ENCODE measurements around the gene C16orf78. TPM values are rescaled to one million over a fixed set of nuclear protein-coding genes. Genes with fewer than 3 reads are reported as not detected.

Gene C16orf78, protein sequence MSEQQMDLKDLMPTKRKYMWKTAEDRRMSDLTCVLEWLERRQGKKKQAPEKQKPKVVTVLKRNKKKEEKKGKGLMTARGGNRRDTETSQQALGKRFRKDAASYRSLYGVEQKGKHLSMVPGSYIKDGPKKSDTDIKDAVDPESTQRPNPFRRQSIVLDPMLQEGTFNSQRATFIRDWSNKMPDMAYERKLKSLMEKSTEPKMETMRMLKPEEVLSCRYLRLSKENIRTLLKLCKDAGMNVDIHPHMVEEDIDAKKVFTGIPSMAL
- not detected in 2 replicates for total RNA-seq

DNA sequence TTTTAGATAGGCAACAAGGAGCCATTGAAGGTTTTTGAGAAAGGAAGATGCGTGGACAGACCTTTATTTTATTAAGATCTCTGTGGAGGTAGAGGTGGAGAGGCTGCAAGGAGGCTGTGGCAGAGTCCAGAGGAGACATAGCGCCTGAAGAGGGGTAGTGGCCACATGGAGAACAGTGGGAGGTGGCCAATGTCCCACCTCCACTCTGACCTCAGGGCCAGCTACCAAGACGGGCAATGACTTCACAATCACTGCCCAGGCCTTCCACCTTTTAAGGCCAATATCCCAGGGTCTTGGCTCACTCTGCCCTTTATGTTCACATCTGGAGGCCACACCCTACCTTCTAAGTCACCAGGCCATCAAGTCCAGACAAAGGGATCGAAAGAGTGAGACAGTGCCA lies at the start of gene C16orf78:
Gene C16orf78 (plus strand): TSS at position 301 of the 400 bp plus-strand sequence. CDS start 136 bp downstream, outside the sequence.
- intact Hi-C loops (cut with micrococcal nuclease) = no loop called here

DNA sequence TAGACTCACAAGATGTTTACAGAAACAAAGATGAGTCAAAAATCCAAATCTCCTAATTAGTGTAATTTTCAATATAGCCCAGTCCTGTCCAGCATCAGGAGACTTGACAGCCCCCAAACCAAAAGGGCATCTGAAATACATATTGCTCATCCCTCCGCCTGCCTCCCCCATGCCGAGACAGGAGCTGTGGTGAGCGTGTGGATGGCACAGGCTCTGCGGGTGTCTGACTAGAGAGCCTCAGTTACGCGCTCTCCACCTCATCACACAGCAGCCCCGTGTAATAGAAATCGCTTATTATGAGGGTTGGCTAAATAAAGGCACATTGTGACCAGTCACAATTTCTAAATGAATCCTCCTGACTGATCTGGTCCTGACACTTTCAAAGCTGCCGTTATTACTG lies 48.9 kb upstream of the C16orf78 start:
- intact Hi-C loops (cut with micrococcal nuclease) = no loop called here

DNA sequence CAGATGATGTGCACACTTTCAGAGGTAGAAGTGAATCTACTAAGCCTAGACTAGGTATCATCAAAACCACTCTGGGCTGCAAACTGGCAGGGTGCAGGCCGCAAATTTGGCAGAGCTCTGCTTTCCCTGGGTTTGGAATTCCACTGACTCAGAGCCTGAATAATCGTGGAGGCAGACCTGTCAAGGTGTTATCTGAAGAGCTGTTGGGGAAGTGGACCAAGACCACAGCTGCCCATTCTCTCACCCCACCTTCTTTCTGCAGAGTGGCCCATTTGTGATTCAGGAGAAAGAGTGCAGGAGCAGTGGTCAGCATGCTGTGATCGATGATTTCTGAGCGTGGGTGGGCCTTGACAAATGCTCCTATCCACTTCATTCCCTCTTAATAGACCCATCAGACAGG lies 46.1 kb upstream of the C16orf78 start:
- intact Hi-C loops (cut with micrococcal nuclease) = no loop called here

DNA sequence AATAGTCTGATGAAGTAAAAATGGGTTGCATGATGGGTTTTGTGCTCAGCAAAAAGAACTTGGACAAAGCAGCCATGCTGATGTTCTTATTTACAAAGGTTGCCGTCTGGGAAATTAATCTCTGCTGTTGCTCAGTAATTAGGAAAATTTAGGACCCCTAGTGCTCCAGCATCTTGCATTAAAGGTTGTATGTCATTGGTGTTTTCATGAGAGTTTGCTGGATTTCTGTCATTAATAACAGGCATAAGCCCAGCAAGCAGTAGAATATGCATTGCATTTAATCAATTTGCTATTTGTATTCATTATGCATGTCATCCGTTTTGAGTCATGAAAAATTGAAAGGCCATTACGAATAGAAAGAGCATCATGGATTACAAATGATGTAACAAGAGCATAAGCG lies 45.3 kb upstream of the C16orf78 start:
- intact Hi-C loops (cut with micrococcal nuclease) = no loop called here

DNA sequence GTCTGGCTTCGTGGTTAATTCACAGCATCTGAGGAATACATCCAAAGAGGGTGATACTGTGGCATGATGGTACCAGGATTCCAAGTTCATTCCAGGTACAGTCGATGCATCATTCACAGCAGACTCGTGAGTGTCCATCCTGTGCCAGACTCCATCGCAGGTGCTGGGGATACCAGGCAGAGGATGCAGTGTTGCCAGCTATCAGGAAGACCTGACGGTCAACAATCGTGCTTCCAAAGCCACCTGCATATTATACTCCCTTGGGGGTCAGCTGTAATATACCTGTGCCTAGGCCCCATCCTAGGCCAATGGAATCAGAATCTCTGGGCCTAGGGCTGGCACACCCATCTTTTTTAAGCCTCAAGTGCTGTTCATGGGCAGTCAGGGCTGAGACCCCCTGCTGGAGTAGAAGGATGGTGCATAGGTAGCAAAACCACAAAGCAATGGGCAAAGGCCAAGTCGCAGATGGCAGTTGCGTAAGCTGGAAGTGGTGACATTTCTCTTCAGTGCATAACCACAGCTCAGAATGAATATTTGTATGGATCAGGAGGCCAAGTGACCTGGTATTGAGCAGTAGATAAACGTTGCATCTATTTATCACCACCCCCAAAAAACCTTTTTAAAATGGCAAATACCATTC lies 42.9 kb upstream of the C16orf78 start:
- intact Hi-C loops (cut with micrococcal nuclease) = no loop called here

DNA sequence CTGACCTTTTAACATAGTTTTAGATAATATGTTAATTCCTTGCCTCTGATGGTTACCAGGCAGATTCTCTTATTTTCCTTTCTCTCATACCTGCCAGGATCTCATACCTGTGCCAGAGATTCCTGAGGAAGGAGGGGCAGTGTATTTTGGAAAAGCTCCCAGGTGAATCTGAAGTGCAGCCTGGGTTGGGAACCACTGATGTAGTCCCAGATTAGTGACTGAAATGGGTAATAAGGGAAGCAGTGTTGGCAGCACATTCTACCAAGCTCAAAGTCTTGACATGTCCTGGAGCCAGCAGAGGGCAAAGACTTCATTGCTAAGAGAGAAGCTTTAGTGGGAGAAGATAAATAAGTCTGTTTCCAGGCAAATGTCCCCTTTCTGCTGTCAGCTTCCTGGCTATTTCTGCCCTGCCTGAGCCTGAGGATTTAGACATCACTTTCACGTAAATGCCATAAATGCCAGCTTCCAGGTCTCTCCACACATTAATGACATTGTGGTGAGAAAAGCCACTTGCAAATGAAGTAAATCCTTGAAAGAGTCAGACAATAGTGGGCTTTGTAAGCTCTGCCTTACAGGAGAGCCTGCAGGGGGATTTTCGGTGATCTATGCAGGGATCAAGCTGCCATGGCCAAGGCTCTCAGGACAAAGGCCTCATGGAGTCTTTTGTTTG lies 40.9 kb upstream of the C16orf78 start:
- intact Hi-C loops (cut with micrococcal nuclease) = no loop called here

DNA sequence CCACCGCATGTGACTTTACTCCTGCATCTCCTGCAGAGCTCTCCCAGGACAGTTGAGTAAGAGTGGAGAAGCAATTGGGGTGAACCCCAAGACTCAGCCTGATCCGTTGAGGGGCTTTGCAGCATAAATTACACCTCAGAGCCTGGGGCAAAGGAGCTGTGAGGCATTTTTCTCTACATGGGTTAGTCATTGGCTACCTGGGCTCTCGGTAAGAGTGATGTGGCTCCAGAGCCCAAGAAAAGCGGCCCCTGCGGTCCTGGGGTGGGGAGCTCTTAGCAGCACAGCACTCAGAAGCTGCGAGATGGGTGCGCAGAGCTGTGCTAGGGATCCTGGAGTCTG lies 40.4 kb upstream of the C16orf78 start:
- intact Hi-C loops (cut with micrococcal nuclease) = no loop called here

DNA sequence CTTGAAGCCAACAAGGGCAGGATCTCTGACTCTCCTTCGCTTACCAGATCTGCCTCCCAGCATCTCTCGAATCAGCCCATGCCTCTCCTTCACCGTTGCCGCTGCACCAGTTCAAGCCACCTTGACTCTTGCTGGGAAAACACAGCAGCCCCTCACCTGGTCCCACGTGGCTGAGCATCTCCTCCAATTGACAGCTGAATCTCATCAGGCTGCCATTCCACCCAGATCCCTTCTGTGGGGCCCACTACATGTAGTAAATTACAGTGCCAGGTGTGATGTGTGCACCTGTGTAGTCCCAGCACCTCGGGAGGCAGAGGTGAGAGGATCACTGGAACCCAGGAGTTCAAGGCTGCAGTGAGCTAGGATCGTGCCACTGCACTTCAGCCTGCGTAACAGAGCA lies 37.8 kb upstream of the C16orf78 start:
- intact Hi-C loops (cut with micrococcal nuclease) = no loop called here

DNA sequence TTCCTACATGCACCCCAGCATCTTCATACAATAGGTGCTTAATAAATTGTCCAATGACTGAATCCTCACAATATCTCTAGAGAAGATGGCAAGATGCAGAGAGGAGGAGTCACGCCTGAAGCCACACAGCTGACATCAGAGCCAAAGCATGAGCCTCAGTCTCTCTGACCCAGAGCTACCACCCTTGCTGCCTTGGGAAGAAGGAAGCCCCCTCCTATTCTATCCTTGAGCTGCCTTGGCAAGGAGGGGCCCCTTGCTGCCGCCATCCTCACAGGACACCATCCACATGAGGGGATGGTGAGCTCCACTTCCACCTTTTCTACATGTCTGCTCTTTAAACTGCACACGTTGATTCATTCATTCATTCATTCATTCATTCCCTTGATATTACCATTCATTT lies 37.0 kb upstream of the C16orf78 start:
- intact Hi-C loops (cut with micrococcal nuclease) = no loop called here

DNA sequence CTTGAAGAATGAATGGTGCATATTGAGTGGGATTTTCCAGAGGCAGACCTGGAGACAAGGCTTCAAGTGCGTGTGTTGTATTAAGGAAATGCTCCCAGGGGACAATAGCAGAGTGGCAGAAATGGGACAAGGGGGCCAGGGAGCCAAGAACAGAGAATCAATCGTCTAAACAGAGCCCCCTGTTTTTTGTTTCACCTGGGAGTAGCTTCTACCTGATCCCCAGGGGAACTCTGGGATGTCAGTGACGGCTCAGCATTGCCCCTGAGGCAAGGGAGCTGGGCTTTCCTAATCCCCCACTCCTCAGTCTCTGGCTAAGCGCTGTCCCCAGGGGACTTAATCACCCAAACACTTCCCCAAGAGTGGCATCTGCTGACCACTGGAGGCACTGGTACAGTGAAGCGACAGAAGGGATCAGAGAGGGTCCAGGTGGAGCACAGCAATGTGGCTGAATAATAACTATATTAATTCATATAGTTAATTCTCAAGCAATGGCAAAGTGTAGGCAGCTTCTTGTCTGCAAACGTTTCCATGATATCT lies 35.7 kb upstream of the C16orf78 start:
- intact Hi-C loops (cut with micrococcal nuclease) = no loop called here

DNA sequence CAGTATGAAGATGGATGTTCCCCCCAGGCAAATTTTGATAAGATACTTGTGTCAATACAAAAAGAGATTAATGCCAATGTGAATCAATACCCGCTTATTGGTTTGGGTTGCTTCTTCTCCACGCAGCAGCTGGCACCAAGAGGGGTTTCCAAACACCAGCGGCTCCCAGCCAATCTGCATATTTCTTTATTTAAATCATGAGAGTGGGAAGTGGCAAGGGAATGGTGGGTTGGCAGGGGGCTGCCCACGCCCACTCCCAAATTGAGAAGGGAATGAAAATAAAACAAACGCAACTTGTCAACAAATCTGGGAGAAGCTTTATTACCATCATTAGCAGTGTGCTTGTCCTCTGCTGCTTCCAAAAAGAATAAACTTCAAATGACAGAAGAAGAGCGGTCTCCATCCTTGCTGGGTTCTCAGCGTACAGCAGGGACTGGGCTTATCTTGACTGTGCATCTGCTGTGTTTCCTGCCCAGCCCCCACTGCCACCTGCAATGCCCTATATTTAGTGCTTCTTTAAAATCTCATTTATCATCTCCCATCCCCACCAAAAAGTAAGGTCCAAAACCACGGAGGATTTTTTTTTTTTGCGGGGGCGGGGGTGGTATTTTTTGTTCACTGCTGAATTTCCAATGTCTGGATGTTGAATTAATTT lies 34.9 kb upstream of the C16orf78 start:
- intact Hi-C loops (cut with micrococcal nuclease) = no loop called here

DNA sequence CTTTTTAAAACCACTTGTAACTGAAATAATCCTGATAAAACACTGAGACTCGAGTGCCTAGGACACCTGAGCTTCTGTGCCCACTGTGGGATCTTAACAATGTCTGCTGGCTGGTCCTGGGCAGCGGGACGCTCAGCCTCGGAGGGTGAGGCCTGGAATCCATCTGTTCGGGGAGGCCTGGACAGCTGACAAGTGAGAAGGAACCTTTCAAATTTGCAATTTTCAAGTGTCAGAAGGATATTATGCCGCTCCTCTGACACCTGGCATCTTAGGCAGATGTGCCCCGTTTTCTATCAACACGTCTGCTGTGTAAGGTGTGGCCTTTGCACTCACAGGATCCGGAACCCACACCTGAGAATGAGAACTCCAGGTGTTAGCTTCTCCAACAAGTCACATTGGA lies 33.1 kb upstream of the C16orf78 start:
- intact Hi-C loops (cut with micrococcal nuclease) = no loop called here

DNA sequence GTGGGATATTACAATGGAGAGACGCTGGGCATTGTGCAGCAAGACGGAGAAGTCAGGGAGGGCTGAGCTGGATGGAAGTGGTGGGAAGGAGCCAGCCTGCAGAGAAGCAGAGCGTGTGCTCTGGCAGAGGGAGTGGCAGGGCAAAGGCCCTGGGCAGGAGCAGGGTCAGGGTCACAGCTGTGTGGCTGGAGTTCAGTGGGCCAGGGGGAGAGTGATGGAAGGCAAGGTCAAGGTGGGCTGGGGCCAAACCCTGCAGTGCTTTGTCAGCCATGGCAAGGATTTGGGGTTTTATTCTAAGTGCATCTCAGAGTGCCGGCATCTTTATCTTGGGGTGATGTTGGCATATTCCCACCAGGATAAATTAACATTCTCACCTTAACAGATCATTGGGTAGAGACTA lies 31.9 kb upstream of the C16orf78 start:
- intact Hi-C loops (cut with micrococcal nuclease) = no loop called here

DNA sequence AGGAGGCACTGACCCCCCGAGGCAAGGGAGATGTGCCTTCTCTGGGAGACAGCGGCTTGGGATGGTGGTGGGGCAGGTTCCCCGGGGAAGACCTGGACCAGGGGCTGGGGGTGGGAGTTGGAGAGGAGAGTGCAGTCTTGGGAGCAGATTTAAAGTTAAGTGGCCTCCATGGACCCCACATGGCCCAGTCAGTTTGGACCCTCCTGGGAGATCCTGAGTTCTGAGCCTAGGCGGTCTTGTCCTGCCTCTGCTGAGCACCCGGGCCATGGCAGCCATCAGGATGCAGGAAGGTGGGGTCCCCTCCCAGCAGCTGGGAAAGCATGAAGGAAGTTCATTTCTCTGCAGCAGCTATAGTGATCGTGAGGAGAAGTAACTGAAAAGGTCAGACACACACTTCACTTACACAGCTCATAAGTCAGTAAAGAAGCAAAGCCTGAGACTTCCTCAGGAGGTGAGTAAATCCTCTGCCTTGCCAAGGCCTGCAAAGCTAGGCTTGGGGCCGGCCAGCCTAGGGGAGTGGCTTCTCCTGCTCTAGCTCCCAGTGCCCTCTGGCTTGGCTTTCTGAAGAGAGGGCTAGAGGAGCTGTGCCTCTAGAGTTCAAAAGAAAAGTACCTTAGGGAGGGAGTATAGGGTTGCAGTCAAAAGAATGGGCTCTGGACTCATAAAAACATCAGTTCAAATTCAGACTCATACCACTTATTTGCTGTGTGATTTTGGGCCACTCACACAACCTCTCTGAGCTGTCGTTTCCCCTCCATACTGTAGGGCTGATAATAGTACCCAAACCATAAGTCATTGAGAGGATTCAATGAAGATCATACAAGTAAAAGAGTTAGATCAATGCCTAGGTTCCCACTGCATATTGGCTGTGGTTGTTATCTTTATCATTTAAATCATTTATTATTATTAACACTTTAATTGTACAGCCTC lies 31.0 kb upstream of the C16orf78 start:
- intact Hi-C loops (cut with micrococcal nuclease) = no loop called here

DNA sequence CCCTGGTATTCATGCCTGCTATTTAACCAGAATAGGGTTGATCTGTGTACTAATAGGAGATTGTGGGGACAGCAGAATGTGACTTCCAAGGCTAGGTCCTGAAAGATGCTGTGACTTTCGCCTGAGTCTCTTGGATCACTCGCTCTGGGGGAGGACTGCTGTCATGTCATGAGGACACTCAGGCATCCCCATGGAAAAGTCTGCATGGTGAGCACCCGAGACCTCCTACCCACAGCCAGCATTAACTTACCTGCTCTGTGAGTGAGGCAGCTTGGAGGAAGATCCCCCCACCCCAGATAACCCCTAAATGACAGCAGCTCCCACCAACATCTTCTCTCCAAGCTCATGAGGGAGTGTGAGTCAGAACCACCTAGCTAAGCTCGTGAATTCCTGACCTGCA lies 30.3 kb upstream of the C16orf78 start:
- intact Hi-C loops (cut with micrococcal nuclease) = no loop called here

DNA sequence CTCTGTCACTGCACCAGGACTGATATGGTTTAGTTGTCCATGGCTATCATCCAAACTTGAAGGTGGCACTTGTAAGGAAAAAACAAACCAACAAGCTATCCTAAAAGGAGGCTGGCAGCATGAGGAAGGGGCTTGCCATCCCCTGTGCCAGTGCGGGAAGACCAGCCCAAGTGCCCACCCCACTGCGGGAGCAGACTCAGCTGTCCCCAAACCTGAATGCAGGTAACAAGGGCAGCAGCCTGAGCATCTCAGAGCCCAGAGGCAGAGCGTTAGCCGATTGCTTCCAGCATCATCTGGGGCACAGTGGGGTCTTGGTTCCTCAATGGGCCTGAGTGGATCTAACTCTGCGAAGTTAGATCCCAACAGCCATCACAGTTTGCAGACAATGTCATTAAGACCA lies 29.2 kb upstream of the C16orf78 start:
- intact Hi-C loops (cut with micrococcal nuclease) = no loop called here

DNA sequence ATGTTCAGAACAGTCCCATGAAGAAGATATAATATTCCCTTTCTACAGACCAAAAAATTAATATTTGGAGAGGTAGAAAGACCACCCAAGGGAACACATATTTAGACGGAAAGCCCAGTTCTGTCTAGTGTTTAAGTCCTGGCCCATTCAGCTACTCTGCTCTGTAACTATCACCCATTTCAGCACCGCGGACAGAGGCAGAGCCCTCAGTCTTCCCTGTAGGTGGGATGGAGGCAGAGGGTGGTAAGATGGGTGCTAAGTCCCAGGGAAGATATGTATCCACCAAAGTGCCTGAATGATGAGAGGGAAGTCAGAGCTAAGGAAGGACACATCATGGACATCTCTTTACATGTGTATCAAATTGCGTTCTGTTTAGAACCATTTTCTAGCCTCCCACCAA lies 27.8 kb upstream of the C16orf78 start:
- intact Hi-C loops (cut with micrococcal nuclease) = no loop called here

DNA sequence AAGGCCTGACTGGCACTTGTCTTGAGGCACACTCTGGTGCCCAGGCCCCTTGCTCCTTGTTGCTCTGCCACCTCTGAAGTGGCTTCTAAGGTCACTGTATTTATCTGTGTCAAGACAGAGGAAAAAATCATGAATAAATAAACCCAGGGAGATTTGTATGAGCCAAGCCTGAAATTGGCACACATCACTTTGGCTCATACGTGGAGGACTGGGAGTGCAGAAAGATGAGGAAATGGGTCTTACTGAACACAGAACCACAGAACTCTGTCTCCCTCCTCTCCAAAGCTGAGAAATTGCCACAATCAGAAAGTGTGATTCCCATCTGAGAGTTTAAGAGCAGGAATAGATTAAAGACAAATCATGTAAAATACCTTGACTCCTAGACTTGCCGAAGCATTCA lies 27.1 kb upstream of the C16orf78 start:
- intact Hi-C loops (cut with micrococcal nuclease) = no loop called here

DNA sequence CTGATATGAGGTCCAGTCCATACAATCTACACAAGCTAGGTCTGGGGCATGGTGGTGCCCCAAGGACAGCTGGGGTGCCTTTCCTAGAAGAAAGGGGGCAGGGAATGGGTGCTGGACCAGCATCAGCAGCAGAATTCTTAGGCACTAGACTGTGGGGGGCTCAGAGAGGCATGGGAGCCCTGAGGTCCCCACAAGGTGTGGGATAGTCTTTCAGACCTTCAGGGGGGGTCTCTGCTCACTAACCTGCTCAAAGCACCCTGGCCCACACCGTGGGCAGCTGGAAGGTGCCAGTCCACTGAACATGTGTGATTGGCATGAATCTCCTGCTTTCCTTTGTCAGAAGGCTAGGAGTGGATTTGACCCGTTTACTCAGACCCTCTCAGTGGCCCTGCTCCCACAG lies 26.1 kb upstream of the C16orf78 start:
- intact Hi-C loops (cut with micrococcal nuclease) = no loop called here

DNA sequence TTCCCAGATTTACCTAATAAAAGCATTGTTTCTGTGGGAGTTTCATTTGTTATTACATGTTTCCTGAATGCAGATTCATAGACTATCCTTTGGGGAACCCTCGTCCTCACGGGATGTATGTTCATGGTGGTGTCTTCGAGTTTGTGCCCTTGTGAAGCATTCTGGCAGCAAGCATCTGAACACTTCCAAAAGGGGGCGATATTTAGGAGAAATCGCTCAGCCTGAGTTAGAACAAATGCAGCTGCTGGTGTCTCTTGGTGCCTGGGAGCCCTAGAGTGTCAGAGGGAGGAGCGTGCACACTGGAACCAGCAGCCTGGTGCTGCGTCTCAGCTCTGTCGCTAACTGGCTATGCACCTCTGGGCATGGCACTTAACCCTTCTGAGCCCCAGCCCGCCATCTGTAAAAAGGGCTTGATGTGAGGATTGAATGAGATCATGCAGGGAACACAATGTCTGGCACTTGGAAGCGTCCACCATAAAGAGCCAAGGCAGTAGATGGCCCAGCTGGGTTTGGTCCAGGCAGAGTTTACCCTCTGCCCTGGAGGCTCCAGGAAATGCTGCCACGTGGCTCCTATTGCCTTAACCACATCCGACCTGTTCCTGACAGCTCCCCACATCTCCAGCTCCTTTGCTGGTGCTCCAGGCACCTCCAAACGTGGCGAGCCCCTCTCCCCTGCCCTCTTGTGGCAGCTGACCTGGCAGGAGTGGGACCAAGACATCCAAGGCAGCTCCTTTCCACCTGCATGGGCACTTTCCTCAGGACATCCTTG lies 25.0 kb upstream of the C16orf78 start:
- intact Hi-C loops (cut with micrococcal nuclease) = no loop called here
